Colon (tissue), 2 donors: ENCODE data around the gene VWF.
"Not testable (repeated sequence)": the region's sequence is repeated elsewhere in the genome, so short reads cannot be mapped to it uniquely, and the experiment has no call there.

Source experiments
- FAIRE-seq: peaks from 2 replicates; lab custom pipeline; 2012; peaks lifted over from hg19 to GRCh38; lab: Jason Lieb, UNC
- donor health status: control.
- donor health status: control.

VWF gene

GRCh38 chr12:6032726-6033125 is 91.7 kb downstream of the VWF start:
- FAIRE-seq = no peak

- no peak for FAIRE-seq
Observed at GRCh38 chr12:6031001-6031400, 93.5 kb downstream of the VWF start.

GRCh38 chr12:6030081-6030480 is 94.4 kb downstream of the VWF start:
- FAIRE-seq = no peak

GRCh38 chr12:6029401-6029800 is 95.1 kb downstream of the VWF start:
- no peak for FAIRE-seq

- no peak for FAIRE-seq
Observed at GRCh38 chr12:6026998-6027397, 97.5 kb downstream of the VWF start.

- FAIRE-seq = not testable (repeated sequence)
Observed at GRCh38 chr12:6025703-6026298, 98.7 kb downstream of the VWF start.

- FAIRE-seq = not testable (repeated sequence)
Observed at GRCh38 chr12:6024066-6024465, 100.4 kb downstream of the VWF start.

- no peak for FAIRE-seq
Observed at GRCh38 chr12:6020930-6021329, 103.5 kb downstream of the VWF start.

- not testable (repeated sequence) for FAIRE-seq
Observed at GRCh38 chr12:6020511-6020910, 104.0 kb downstream of the VWF start.

GRCh38 chr12:6019256-6019655 is 105.2 kb downstream of the VWF start:
- not testable (repeated sequence) for FAIRE-seq

- FAIRE-seq = no peak
Observed at GRCh38 chr12:6018265-6018664, 106.2 kb downstream of the VWF start.

- no peak for FAIRE-seq
Observed at GRCh38 chr12:6016756-6017155, 107.7 kb downstream of the VWF start.

GRCh38 chr12:6016004-6016403 is 108.5 kb downstream of the VWF start:
- FAIRE-seq = not testable (repeated sequence)

GRCh38 chr12:6015271-6015670 is 109.2 kb downstream of the VWF start:
- FAIRE-seq = not testable (repeated sequence)

GRCh38 chr12:6010631-6011350 is 113.7 kb downstream of the VWF start:
- FAIRE-seq = not testable (repeated sequence)

GRCh38 chr12:5997260-5997659 is 127.2 kb downstream of the VWF start:
- FAIRE-seq = no peak

GRCh38 chr12:5996459-5996858 is 128.0 kb downstream of the VWF start:
- FAIRE-seq = no peak

GRCh38 chr12:5989621-5990020 is 134.8 kb downstream of the VWF start:
- FAIRE-seq = no peak

GRCh38 chr12:5988659-5989116 is 135.8 kb downstream of the VWF start:
- FAIRE-seq = no peak

- no peak for FAIRE-seq
Observed at GRCh38 chr12:5988088-5988487, 136.4 kb downstream of the VWF start.

GRCh38 chr12:5987573-5987972 is 136.9 kb downstream of the VWF start:
- FAIRE-seq = no peak

- FAIRE-seq = no peak
Observed at GRCh38 chr12:5985471-5985870, 139.0 kb downstream of the VWF start.

- no peak for FAIRE-seq
Observed at GRCh38 chr12:5984873-5985272, 139.6 kb downstream of the VWF start.

- FAIRE-seq = no peak
Observed at GRCh38 chr12:5982106-5982505, 142.4 kb downstream of the VWF start.
